ENCODE results near the gene IL10RB. TPM values are rescaled to one million over a fixed set of nuclear protein-coding genes. Genes with fewer than 3 reads are reported as not detected.

The IL10RB gene
- total RNA-seq, 1 donor from 2014 or later = 13.8 TPM

GRCh38 chr21:33234635-33235520 is 31.3 kb upstream of the IL10RB start:
- TF ChIP-seq CTCF (conservative IDR thresholded peaks at IDR 0.05) = no peak
- peaks cover 10% of the 10 kb centered on the region for H3K36me3 Mint-ChIP-seq

DNA sequence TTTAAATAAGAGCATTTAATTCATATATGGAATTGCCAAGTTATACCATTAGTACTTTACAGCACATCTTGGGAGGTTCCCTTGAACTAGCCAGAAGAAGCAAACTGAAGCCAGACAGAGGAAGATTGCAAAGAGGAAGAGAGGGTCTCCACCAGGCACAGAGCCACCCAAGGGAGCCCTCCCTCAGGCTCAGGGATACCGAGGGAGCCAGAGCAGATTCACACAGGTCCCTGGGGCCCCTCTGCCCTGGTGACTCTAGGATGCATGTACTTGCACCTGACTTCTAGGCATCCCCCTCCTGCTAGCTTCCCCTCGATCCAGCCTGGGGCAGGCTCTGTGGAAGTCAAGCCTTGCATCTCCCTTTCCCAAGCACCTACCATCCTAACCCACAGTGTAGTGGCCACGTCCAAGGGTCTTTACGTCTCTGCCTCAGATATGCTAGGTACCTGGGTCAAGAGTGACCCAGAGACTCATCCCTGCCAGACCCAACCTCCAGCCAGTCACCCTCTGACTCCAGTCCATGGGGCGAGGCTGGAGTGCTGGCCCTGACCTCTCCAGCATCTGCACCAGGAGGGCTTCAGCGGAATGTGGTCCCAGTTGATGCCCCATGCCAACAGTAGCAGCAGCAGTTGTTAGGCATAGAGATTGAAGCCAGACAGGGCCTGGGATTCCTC is 30.0 kb upstream of the IL10RB start:
- Mint-ChIP-seq H3K9me3 (no peaks in the 10 kb centered on the region), H3K36me3 (peaks cover 13% of the 10 kb centered on the region), H3K27ac (no peak overlapping the region), H3K4me1 (ENCODE audit: unreplicated experiment) (peaks cover 12% of the 10 kb centered on the region), H3K27me3 (no peaks in the 10 kb centered on the region), H3K4me3 (no peak overlapping the region)
- no peak for TF ChIP-seq CTCF (conservative IDR thresholded peaks at IDR 0.05)
- no peak for DNase-seq (ENCODE audit: extremely low spot score, unreplicated experiment)

More at GRCh38 chr21:33234635-33235520, 31.3 kb upstream of the IL10RB start:
- DNase-seq (ENCODE audit: extremely low spot score, unreplicated experiment) = no peak
- peaks cover 12% of the 10 kb centered on the region for H3K4me1 Mint-ChIP-seq (ENCODE audit: unreplicated experiment)
- no peak overlapping the region for H3K27ac Mint-ChIP-seq
- H3K9me3 Mint-ChIP-seq = no peaks in the 10 kb centered on the region
- H3K4me3 Mint-ChIP-seq = no peak overlapping the region
- no peaks in the 10 kb centered on the region for H3K27me3 Mint-ChIP-seq

GRCh38 chr21:33236766-33237165 is 29.4 kb upstream of the IL10RB start:
- Mint-ChIP-seq H3K9me3 (no peaks in the 10 kb centered on the region), H3K4me3 (no peak overlapping the region), H3K4me1 (ENCODE audit: unreplicated experiment) (peaks cover 9% of the 10 kb centered on the region), H3K27me3 (no peaks in the 10 kb centered on the region), H3K36me3 (peaks cover 14% of the 10 kb centered on the region), H3K27ac (no peak overlapping the region)
- TF ChIP-seq CTCF (conservative IDR thresholded peaks at IDR 0.05) = no peak
- no peak for DNase-seq (ENCODE audit: extremely low spot score, unreplicated experiment)

- Mint-ChIP-seq H3K4me1 (ENCODE audit: unreplicated experiment) (peaks cover 4% of the 10 kb centered on the region), H3K36me3 (peaks cover 20% of the 10 kb centered on the region), H3K27ac (no peak overlapping the region), H3K4me3 (no peak overlapping the region), H3K27me3 (no peaks in the 10 kb centered on the region), H3K9me3 (no peaks in the 10 kb centered on the region)
- no peak for DNase-seq (ENCODE audit: extremely low spot score, unreplicated experiment)
- TF ChIP-seq CTCF (conservative IDR thresholded peaks at IDR 0.05) = no peak
Measured at GRCh38 chr21:33237486-33237885, 28.7 kb upstream of the IL10RB start.

- no peaks in the 10 kb centered on the region for H3K4me1 Mint-ChIP-seq (ENCODE audit: unreplicated experiment)
- DNase-seq (ENCODE audit: extremely low spot score, unreplicated experiment) = no peak
- H3K9me3 Mint-ChIP-seq = no peaks in the 10 kb centered on the region
- no peak overlapping the region for H3K4me3 Mint-ChIP-seq
- no peak overlapping the region for H3K27ac Mint-ChIP-seq
- peaks cover 20% of the 10 kb centered on the region for H3K36me3 Mint-ChIP-seq
- TF ChIP-seq CTCF (conservative IDR thresholded peaks at IDR 0.05) = no peak
- H3K27me3 Mint-ChIP-seq = no peaks in the 10 kb centered on the region
Measured at GRCh38 chr21:33238146-33238545, 28.0 kb upstream of the IL10RB start.

Measured in type B pancreatic cell (in vitro differentiated cells).